IMR-90 (cell line): ENCODE data around the gene SLC35D1. TPM values are rescaled to one million over a fixed set of nuclear protein-coding genes. Genes with fewer than 3 reads are reported as not detected.

ENCODE experiments used
- ATAC-seq: fragments of 200-7000 bp; cut with Tn5 transposase; 2 replicates; pipeline ENCODE4 v1.9.1; 2020; ENCODE audit warnings: low read depth, mild to moderate bottlenecking, moderate library complexity
- BruUV-seq: library from RNA; stranded (reverse); fragments of 400-500 nt; replicated peaks from 2 replicates; lab custom pipeline; 2021; lab: Mats Ljungman, UMichigan
- CTCF ChIA-PET: fragments of 300-600 bp; formaldehyde crosslinking; extraction: SDS; loops from one replicate; lab custom pipeline; 2021; ENCODE audit warnings: antibody characterized with exemption; lab: Yijun Ruan, JAX
- POLR2A ChIA-PET: fragments of 300-600 bp; sonication (Branson Sonifier 250); formaldehyde crosslinking; loops from one replicate; lab custom pipeline; 2022; ENCODE audit warnings: antibody characterized with exemption; ENCODE audit not compliant: unreplicated experiment; lab: Charles Lee
- DNase-seq: peaks from one replicate; pipeline ENCODE4 v3.0.0; 2013
- H2AFZ ChIP-seq: replicated peaks from 2 replicates; pipeline ENCODE3; 2013; ENCODE audit warnings: low read length, mild to moderate bottlenecking; ENCODE audit not compliant: poor library complexity
- H2AK5ac ChIP-seq: 2 replicates; pipeline ENCODE4 v1.6.1; 2013; ENCODE audit warnings: low read depth, low read length, inconsistent platforms
- H2AK9ac ChIP-seq: replicated peaks from 2 replicates; pipeline ENCODE3; 2013; ENCODE audit warnings: mild to moderate bottlenecking, low read depth, low read length, moderate library complexity; ENCODE audit not compliant: poor library complexity
- H2BK120ac ChIP-seq: 2 replicates; pipeline ENCODE4 v1.6.1; 2013; ENCODE audit warnings: low read depth, low read length, inconsistent platforms
- H2BK15ac ChIP-seq: 3 replicates; pipeline ENCODE4 v1.6.1; 2013; ENCODE audit warnings: low read depth, low read length, inconsistent platforms
- H2BK20ac ChIP-seq: 2 replicates; pipeline ENCODE4 v1.6.1; 2013; ENCODE audit warnings: low read depth, mild to moderate bottlenecking, inconsistent platforms, low read length, moderate library complexity
- H2BK5ac ChIP-seq: 2 replicates; pipeline ENCODE4 v1.6.1; 2013; ENCODE audit warnings: mild to moderate bottlenecking, low read depth, low read length, inconsistent platforms; ENCODE audit not compliant: poor library complexity, severe bottlenecking
- H3K14ac ChIP-seq: replicated peaks from 2 replicates; pipeline ENCODE4 v1.6.1; 2013; ENCODE audit warnings: low read depth, low read length, inconsistent platforms
- H3K18ac ChIP-seq: 2 replicates; pipeline ENCODE4 v1.6.1; 2013; ENCODE audit warnings: low read depth, low read length, control low read depth
- H3K23ac ChIP-seq: 2 replicates; pipeline ENCODE4 v1.6.1; 2013; ENCODE audit warnings: low read depth, low read length, inconsistent platforms
- H3K27ac ChIP-seq: 2 replicates; pipeline ENCODE4 v1.5.1; 2013; ENCODE audit warnings: mild to moderate bottlenecking, control low read depth, low read length; ENCODE audit not compliant: insufficient read depth
- H3K27me3 ChIP-seq: 2 replicates; pipeline ENCODE4 v1.6.1; 2013; ENCODE audit warnings: low read length; ENCODE audit not compliant: control insufficient read depth, insufficient read depth
- H3K36me3 ChIP-seq: 2 replicates; pipeline ENCODE4 v1.6.1; 2013; ENCODE audit warnings: low read length, mixed read lengths; ENCODE audit not compliant: control insufficient read depth, insufficient read depth
- H3K4ac ChIP-seq: 2 replicates; pipeline ENCODE4 v1.6.1; 2013; ENCODE audit warnings: low read depth, low read length, inconsistent platforms
- H3K4me1 ChIP-seq: 2 replicates; pipeline ENCODE4 v1.6.1; 2013; ENCODE audit warnings: low read length, mixed read lengths; ENCODE audit not compliant: control insufficient read depth, insufficient read depth
- H3K4me2 ChIP-seq: 2 replicates; pipeline ENCODE4 v1.6.1; 2013; ENCODE audit warnings: low read depth, mild to moderate bottlenecking, control low read depth, low read length, moderate library complexity
- H3K4me3 ChIP-seq: 2 replicates; pipeline ENCODE4 v1.5.1; 2013; ENCODE audit warnings: low read depth, mild to moderate bottlenecking, control low read depth, low read length, moderate library complexity; ENCODE audit not compliant: insufficient read depth
- H3K56ac ChIP-seq: 2 replicates; pipeline ENCODE4 v1.6.1; 2013; ENCODE audit warnings: low read length, inconsistent platforms; ENCODE audit not compliant: insufficient read depth; ENCODE audit errors: extremely low read depth
- H3K79me1 ChIP-seq, 2 experiments: 2 replicates each; pipeline ENCODE4 v1.6.1; 2013; ENCODE audit warnings: low read length in 2 of 2, inconsistent platforms in 1 of 2, low read depth in 1 of 2
- H3K9ac ChIP-seq: 2 replicates; pipeline ENCODE4 v1.6.1; 2013; ENCODE audit warnings: low read depth, low read length, control low read depth
- H3K9me1 ChIP-seq: 2 replicates; pipeline ENCODE4 v1.6.1; 2013; ENCODE audit warnings: low read length, inconsistent platforms; ENCODE audit not compliant: insufficient read depth
- H3K9me3 ChIP-seq: 2 replicates; pipeline ENCODE4 v1.6.1; 2013; ENCODE audit warnings: low read length; ENCODE audit not compliant: control insufficient read depth, insufficient read depth
- H4K20me1 ChIP-seq: 2 replicates; pipeline ENCODE4 v1.6.1; 2013; ENCODE audit warnings: low read length, inconsistent platforms; ENCODE audit not compliant: insufficient read depth
- H4K5ac ChIP-seq: 2 replicates; pipeline ENCODE4 v1.6.1; 2013; ENCODE audit warnings: mild to moderate bottlenecking, low read depth, low read length, control low read depth
- H4K8ac ChIP-seq, 2 experiments: 2 replicates each; pipeline ENCODE4 v1.6.1; 2013; ENCODE audit warnings: low read depth in 2 of 2, low read length in 2 of 2, control low read depth in 1 of 2, inconsistent platforms in 1 of 2
- H4K91ac ChIP-seq: 2 replicates; pipeline ENCODE4 v1.6.1; 2013; ENCODE audit warnings: low read depth, low read length, inconsistent platforms; ENCODE audit not compliant: insufficient read depth
- CEBPB ChIP-seq: IDR thresholded peaks from 2 replicates; pipeline ENCODE4 v1.6.1; 2012; ENCODE audit warnings: low read depth, low read length, improper control_type of control experiment
- CHD1 ChIP-seq: IDR thresholded peaks from 2 replicates; pipeline ENCODE4 v1.6.1; 2012; ENCODE audit warnings: low read depth, low read length, improper control_type of control experiment
- FOS ChIP-seq: fragments of 150-350 bp; IDR thresholded peaks from 2 replicates; pipeline ENCODE4 v1.6.1; 2016; ENCODE audit warnings: low read depth, low read length
- MAFK ChIP-seq: IDR thresholded peaks from 2 replicates; pipeline ENCODE4 v1.6.1; 2012; ENCODE audit warnings: low read depth, low read length, improper control_type of control experiment
- MXI1 ChIP-seq: IDR thresholded peaks from 2 replicates; pipeline ENCODE4 v1.6.1; 2012; ENCODE audit warnings: low read depth, mild to moderate bottlenecking, low read length, moderate library complexity, borderline replicate concordance
- RAD21 ChIP-seq: IDR thresholded peaks from 2 replicates; pipeline ENCODE4 v1.6.1; 2012; ENCODE audit warnings: low read length, improper control_type of control experiment
- RCOR1 ChIP-seq: IDR thresholded peaks from 2 replicates; pipeline ENCODE4 v1.6.1; 2012; ENCODE audit warnings: mild to moderate bottlenecking, low read length, improper control_type of control experiment; ENCODE audit not compliant: insufficient replicate concordance
- RFX5 ChIP-seq: IDR thresholded peaks from 2 replicates; pipeline ENCODE4 v1.8.0; 2012; ENCODE audit warnings: low read depth, mild to moderate bottlenecking, low read length, moderate library complexity
- WGBS, 2 experiments: methylation state at CpG; one replicate each; pipeline versions ENCODE4 v1.1.5 to v1.1.7; 2013; ENCODE audit warnings: missing lambda C conversion rate in 2 of 2; ENCODE audit not compliant: insufficient read length in 1 of 2; ENCODE audit errors: extremely low coverage in 2 of 2; 5-methylcytosine and 5-hydroxymethylcytosine counted together
- dilution Hi-C: fragments of 300-500 bp; cut with HindIII; formaldehyde crosslinking; loops from one replicate; pipeline ENCODE4 v1.14.3; 2018; ENCODE audit warnings: low sequenced_read_pairs; ENCODE audit not compliant: unreplicated experiment
- in situ Hi-C: fragments of 300-500 bp; cut with MboI; formaldehyde crosslinking; loops from 3 replicates; pipeline ENCODE4 v1.14.3; 2019; ENCODE audit warnings: low sequenced_read_pairs, inconsistent platforms, mixed read lengths
- intact Hi-C: fragments of 100-400 bp; cut with micrococcal nuclease; formaldehyde crosslinking; loops from 2 replicates; pipeline ENCODE4 v1.10.0; 2022
- polyA plus RNA-seq, 3 experiments: library from polyadenylated mRNA; depleted of rRNA; stranded (reverse); fragments of >200 nt; gene quantifications; 2 replicates each; pipeline ENCODE4 v1.2.3, GENCODE V29; 2012; ENCODE audit warnings: low replicate concordance in 1 of 3
- total RNA-seq: library from RNA; depleted of rRNA; stranded (reverse); fragments of >200 nt; gene quantifications from 2 replicates; pipeline ENCODE4 v1.2.3, GENCODE V29; 2012
- TF ChIP-seq, protein P1 (sequence below): fragments of 150-350 bp; IDR thresholded peaks from 2 replicates; pipeline ENCODE4 v1.6.1; 2017; ENCODE audit warnings: mild to moderate bottlenecking, antibody characterized with exemption, low read length, low read depth
- TF ChIP-seq, protein P2 (sequence below): fragments of 150-350 bp; IDR thresholded peaks from 2 replicates; pipeline ENCODE4 v1.6.1; 2016; ENCODE audit warnings: low read depth, mild to moderate bottlenecking, low read length, moderate library complexity, borderline replicate concordance
- TF ChIP-seq, protein P3 (sequence below): conservative IDR thresholded peaks from 2 replicates; pipeline ENCODE4 v1.5.1; 2012; ENCODE audit warnings: mild to moderate bottlenecking, low read depth, low read length, improper control_type of control experiment

SLC35D1 gene
- total and polyA plus RNA-seq, 2 of the 4 experiments (the other 2 are of a cell fraction), result 7.2 to 16.3 TPM

DNA sequence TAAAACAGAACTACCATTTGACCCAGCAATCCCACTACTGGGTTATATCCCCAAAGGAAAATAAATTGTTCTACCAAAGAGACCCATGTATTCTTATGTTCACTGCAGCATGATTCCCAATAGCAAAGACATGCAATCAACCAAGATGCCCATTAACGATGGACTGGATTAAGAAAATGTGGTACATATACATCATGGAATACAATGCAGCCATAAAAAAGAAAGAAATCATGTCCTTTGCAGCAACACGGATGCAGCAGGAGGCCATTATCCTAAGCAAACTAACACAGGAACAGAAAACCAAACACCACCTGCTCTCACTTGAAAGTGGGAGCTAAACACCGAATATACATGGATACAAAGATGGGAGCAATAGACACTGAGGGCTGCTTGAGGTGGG lies 44.2 kb downstream of the SLC35D1 start:
- Histone ChIP-seq H3K9ac (no peak overlapping the region), H3K23ac (no peak overlapping the region), H3K18ac (no peak overlapping the region), H2BK120ac (no peak overlapping the region), H3K9me3 (0 out of 2 replicates have a peak, but pooled peaks cover 2% of the 10 kb centered on the region), H4K5ac (no peak overlapping the region), H3K9me1 (no peaks in the 10 kb centered on the region), H3K4ac (no peak overlapping the region), H2BK15ac (no peak overlapping the region), H3K27me3 (no peaks in the 10 kb centered on the region), H3K79me1 (peaks cover 20 to 29% of the 10 kb centered on the region in 2 experiments), H3K14ac (no peak overlapping the region), H2BK5ac (no peak overlapping the region), H4K91ac (no peak overlapping the region), H2AFZ (no peak overlapping the region), H3K4me3 (no peak overlapping the region), H4K20me1 (no peaks in the 10 kb centered on the region), H3K36me3 (peaks cover 16% of the 10 kb centered on the region), H2BK20ac (no peak overlapping the region), H3K4me2 (no peak overlapping the region), H2AK9ac (no peak overlapping the region), H4K8ac (no peak overlapping the region), H3K56ac (no peak overlapping the region), H3K4me1 (peaks cover 1% of the 10 kb centered on the region; the same call in 1 of the 2 replicates), H2AK5ac (no peak overlapping the region), H3K27ac (no peak overlapping the region)
- TF ChIP-seq MAFK, result no peak
- no peak for TF ChIP-seq CEBPB
- TF ChIP-seq RCOR1, result no peak
- TF ChIP-seq MXI1, result no peak
- TF ChIP-seq FOS, result no peak
- TF ChIP-seq, protein P1, sequence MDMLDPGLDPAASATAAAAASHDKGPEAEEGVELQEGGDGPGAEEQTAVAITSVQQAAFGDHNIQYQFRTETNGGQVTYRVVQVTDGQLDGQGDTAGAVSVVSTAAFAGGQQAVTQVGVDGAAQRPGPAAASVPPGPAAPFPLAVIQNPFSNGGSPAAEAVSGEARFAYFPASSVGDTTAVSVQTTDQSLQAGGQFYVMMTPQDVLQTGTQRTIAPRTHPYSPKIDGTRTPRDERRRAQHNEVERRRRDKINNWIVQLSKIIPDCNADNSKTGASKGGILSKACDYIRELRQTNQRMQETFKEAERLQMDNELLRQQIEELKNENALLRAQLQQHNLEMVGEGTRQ, result no peak
- TF ChIP-seq, protein P2, sequence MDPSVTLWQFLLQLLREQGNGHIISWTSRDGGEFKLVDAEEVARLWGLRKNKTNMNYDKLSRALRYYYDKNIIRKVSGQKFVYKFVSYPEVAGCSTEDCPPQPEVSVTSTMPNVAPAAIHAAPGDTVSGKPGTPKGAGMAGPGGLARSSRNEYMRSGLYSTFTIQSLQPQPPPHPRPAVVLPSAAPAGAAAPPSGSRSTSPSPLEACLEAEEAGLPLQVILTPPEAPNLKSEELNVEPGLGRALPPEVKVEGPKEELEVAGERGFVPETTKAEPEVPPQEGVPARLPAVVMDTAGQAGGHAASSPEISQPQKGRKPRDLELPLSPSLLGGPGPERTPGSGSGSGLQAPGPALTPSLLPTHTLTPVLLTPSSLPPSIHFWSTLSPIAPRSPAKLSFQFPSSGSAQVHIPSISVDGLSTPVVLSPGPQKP, result no peak
- no peak for TF ChIP-seq RFX5
- no peak for TF ChIP-seq RAD21
- TF ChIP-seq CHD1, result no peak
- TF ChIP-seq, protein P3, sequence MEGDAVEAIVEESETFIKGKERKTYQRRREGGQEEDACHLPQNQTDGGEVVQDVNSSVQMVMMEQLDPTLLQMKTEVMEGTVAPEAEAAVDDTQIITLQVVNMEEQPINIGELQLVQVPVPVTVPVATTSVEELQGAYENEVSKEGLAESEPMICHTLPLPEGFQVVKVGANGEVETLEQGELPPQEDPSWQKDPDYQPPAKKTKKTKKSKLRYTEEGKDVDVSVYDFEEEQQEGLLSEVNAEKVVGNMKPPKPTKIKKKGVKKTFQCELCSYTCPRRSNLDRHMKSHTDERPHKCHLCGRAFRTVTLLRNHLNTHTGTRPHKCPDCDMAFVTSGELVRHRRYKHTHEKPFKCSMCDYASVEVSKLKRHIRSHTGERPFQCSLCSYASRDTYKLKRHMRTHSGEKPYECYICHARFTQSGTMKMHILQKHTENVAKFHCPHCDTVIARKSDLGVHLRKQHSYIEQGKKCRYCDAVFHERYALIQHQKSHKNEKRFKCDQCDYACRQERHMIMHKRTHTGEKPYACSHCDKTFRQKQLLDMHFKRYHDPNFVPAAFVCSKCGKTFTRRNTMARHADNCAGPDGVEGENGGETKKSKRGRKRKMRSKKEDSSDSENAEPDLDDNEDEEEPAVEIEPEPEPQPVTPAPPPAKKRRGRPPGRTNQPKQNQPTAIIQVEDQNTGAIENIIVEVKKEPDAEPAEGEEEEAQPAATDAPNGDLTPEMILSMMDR, result no peak
- ATAC-seq (no peak), DNase-seq (no peak)
- in situ Hi-C loops, result no loop called here
- BruUV-seq, result no TSS peak
- no CpG with 5 or more reads among the region's 3 CpGs for WGBS, 2 experiments
- ChIA-PET POLR2A (no interaction called here), CTCF (no interaction called here)
- dilution Hi-C loops, result no loop called here
- intact Hi-C loops, result no loop called here
